ENCODE measurements around the gene SND1.

The SND1 gene

DNA sequence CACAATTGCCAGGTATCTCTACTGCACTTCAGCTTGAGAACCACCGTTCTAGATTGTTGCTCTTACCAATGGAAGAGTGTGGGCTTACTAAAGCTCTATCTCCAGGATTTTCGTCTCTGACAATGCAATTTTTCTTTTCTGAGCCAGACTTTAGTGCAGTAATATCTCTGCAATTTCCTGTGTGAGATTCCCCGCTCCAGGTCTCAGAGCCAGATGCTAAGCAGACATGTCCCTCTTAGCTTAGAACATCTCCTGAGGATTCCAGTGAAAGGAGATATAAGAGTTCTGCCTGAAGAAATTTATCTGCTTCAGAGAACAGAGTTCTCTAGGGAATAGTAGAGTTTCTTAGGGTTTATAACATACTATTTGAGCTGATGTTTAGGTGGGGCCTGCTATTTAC lies 82.0 kb downstream of the SND1 start:
- Histone ChIP-seq H3K18ac (ENCODE audit: low read depth in 1 of 2, low read length in 2 of 2) (no peak overlapping the region), H3K23ac (ENCODE audit: low read length in 2 of 2) (no peak overlapping the region)
- 63% methylated on average over 3 of the region's 3 CpGs for WGBS

DNA sequence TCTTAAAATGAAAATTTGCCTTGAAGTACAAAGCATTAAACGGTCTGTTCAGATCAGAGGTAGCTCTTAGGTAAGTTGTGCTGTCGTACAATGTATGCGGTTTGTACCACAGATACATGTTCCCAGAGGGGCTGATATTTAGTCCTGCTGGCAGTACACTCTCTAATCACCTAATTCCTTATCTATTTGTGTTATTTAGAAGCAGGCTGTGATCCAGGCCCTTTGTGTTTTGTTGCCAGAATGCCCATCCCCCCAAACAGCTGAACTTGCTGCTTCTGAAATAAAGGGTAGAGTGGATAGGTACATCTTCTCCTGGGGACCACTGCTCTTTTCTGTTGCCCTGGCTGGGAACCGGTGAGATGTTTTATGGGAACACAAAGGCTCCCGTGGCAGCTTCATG lies 84.5 kb downstream of the SND1 start:
- Histone ChIP-seq H3K4ac (ENCODE audit: low read depth in 1 of 2, low read length in 2 of 2) (no peak overlapping the region), H2BK12ac (ENCODE audit: low read length in 2 of 2) (no peak overlapping the region), H2AFZ (ENCODE audit: low read depth, low read length) (no peak overlapping the region), H3K4me1 (ENCODE audit: control insufficient read depth, insufficient read depth, low read depth, low read length) (no peaks in the 10 kb centered on the region), H2AK5ac (ENCODE audit: low read length, severe bottlenecking) (no peak overlapping the region), H3K4me3 (ENCODE audit: insufficient read depth in 1 of 2, low read depth in 1 of 2, low read length in 2 of 2) (no peak overlapping the region), H3K18ac (ENCODE audit: low read depth in 1 of 2, low read length in 2 of 2) (no peak overlapping the region), H3K36me3 (ENCODE audit: control insufficient read depth in 1 of 2, insufficient read depth in 2 of 2, low read depth in 1 of 2, low read length in 2 of 2) (peaks cover 6 to 66% of the 10 kb centered on the region in 2 experiments), H3K9ac (ENCODE audit: low read length) (no peak overlapping the region), H4K8ac (ENCODE audit: low read length) (no peak overlapping the region), H3K79me1 (replicated peaks; ENCODE audit: low read length, poor library complexity, severe bottlenecking) (peaks cover 43% of the 10 kb centered on the region), H2BK120ac (ENCODE audit: low read depth, low read length) (no peak overlapping the region), H2BK15ac (ENCODE audit: low read depth, poor library complexity, severe bottlenecking) (no peak overlapping the region), H2BK5ac (ENCODE audit: low read depth, low read length, poor library complexity, severe bottlenecking) (no peak overlapping the region), H3K27me3 (ENCODE audit: control insufficient read depth in 1 of 2, insufficient read depth in 1 of 2, low read length in 2 of 2) (no peaks in the 10 kb centered on the region), H4K91ac (ENCODE audit: low read length) (no peak overlapping the region), H3K27ac (ENCODE audit: low read length, poor library complexity, severe bottlenecking) (no peak overlapping the region), H3K14ac (ENCODE audit: low read length in 2 of 2) (no peak overlapping the region), H3K9me3 (ENCODE audit: control insufficient read depth, low read length) (no peaks in the 10 kb centered on the region), H3K4me2 (ENCODE audit: low read length, poor library complexity, severe bottlenecking) (no peak overlapping the region), H3K23ac (ENCODE audit: low read length in 2 of 2) (no peak overlapping the region)
- 100% methylated on average over 4 of the region's 5 CpGs for WGBS
- DNase-seq: no peak

More for the DNA sequence above, 82.0 kb downstream of the SND1 start:
- Histone ChIP-seq H2BK15ac (ENCODE audit: low read depth, poor library complexity, severe bottlenecking) (no peak overlapping the region), H3K79me1 (replicated peaks; ENCODE audit: low read length, poor library complexity, severe bottlenecking) (peaks cover 45% of the 10 kb centered on the region), H2BK120ac (ENCODE audit: low read depth, low read length) (no peak overlapping the region), H3K27ac (ENCODE audit: low read length, poor library complexity, severe bottlenecking) (no peak overlapping the region), H3K4ac (ENCODE audit: low read depth in 1 of 2, low read length in 2 of 2) (no peak overlapping the region), H3K27me3 (ENCODE audit: control insufficient read depth in 1 of 2, insufficient read depth in 1 of 2, low read length in 2 of 2) (no peaks in the 10 kb centered on the region), H2BK5ac (ENCODE audit: low read depth, low read length, poor library complexity, severe bottlenecking) (no peak overlapping the region), H3K4me1 (ENCODE audit: control insufficient read depth, insufficient read depth, low read depth, low read length) (no peaks in the 10 kb centered on the region), H3K4me3 (ENCODE audit: insufficient read depth in 1 of 2, low read depth in 1 of 2, low read length in 2 of 2) (no peak overlapping the region), H2BK12ac (ENCODE audit: low read length in 2 of 2) (no peak overlapping the region), H3K9ac (ENCODE audit: low read length) (no peak overlapping the region), H3K36me3 (ENCODE audit: control insufficient read depth in 1 of 2, insufficient read depth in 2 of 2, low read depth in 1 of 2, low read length in 2 of 2) (peaks cover 15 to 79% of the 10 kb centered on the region in 2 experiments), H2AK5ac (ENCODE audit: low read length, severe bottlenecking) (no peak overlapping the region), H3K9me3 (ENCODE audit: control insufficient read depth, low read length) (no peaks in the 10 kb centered on the region), H3K4me2 (ENCODE audit: low read length, poor library complexity, severe bottlenecking) (no peak overlapping the region), H3K14ac (ENCODE audit: low read length in 2 of 2) (no peak overlapping the region), H2AFZ (ENCODE audit: low read depth, low read length) (no peak overlapping the region), H4K91ac (ENCODE audit: low read length) (no peak overlapping the region), H4K8ac (ENCODE audit: low read length) (no peak overlapping the region)
- DNase-seq: no peak

DNA sequence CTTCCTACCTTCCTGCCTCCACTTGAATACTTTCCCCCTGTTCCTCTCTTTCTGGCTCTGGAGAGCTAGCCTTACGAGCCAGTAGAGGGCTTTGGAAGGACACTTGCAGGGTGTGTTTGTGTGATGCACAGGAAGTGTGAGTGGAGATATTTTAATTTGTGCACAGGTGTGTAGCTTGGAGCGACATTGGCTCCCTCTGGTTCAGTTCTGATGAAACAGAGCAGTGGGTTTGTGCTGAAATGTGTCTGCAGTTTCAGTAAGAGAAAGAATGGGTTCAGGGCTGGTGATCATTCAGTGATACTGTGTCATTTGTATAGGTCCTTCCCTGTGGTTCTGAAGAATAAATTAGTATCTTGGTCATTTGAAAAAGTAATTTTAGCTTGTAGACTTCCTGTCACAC lies 86.9 kb downstream of the SND1 start:
- no peak overlapping the region for H2BK120ac ChIP-seq (ENCODE audit: low read depth, low read length)
- no peak overlapping the region for H3K23ac ChIP-seq (ENCODE audit: low read length in 2 of 2)
- no peak overlapping the region for H3K4me3 ChIP-seq (ENCODE audit: insufficient read depth in 1 of 2, low read depth in 1 of 2, low read length in 2 of 2)
- no peak overlapping the region for H3K4ac ChIP-seq (ENCODE audit: low read depth in 1 of 2, low read length in 2 of 2)
- WGBS: 93% methylated on average over 2 of the region's 2 CpGs
- H3K9me3 ChIP-seq (ENCODE audit: control insufficient read depth, low read length): no peaks in the 10 kb centered on the region
- H2AK5ac ChIP-seq (ENCODE audit: low read length, severe bottlenecking): no peak overlapping the region
- peaks cover 6 to 54% of the 10 kb centered on the region in 2 experiments for H3K36me3 ChIP-seq (ENCODE audit: control insufficient read depth in 1 of 2, insufficient read depth in 2 of 2, low read depth in 1 of 2, low read length in 2 of 2)
- H4K8ac ChIP-seq (ENCODE audit: low read length): no peak overlapping the region
- no peak for DNase-seq
- H3K4me2 ChIP-seq (ENCODE audit: low read length, poor library complexity, severe bottlenecking): no peak overlapping the region
- no peak overlapping the region for H2BK15ac ChIP-seq (ENCODE audit: low read depth, poor library complexity, severe bottlenecking)
- H3K27ac ChIP-seq (ENCODE audit: low read length, poor library complexity, severe bottlenecking): no peak overlapping the region
- no peak overlapping the region for H2BK12ac ChIP-seq (ENCODE audit: low read length in 2 of 2)
- no peak overlapping the region for H2AFZ ChIP-seq (ENCODE audit: low read depth, low read length)
- no peaks in the 10 kb centered on the region for H3K4me1 ChIP-seq (ENCODE audit: control insufficient read depth, insufficient read depth, low read depth, low read length)
- H3K9ac ChIP-seq (ENCODE audit: low read length): no peak overlapping the region
- no peak overlapping the region for H4K91ac ChIP-seq (ENCODE audit: low read length)
- no peaks in the 10 kb centered on the region for H3K27me3 ChIP-seq (ENCODE audit: control insufficient read depth in 1 of 2, insufficient read depth in 1 of 2, low read length in 2 of 2)
- H2BK5ac ChIP-seq (ENCODE audit: low read depth, low read length, poor library complexity, severe bottlenecking): no peak overlapping the region
- no peak overlapping the region for H3K14ac ChIP-seq (ENCODE audit: low read length in 2 of 2)
- H3K18ac ChIP-seq (ENCODE audit: low read depth in 1 of 2, low read length in 2 of 2): no peak overlapping the region
- peaks cover 46% of the 10 kb centered on the region for H3K79me1 ChIP-seq (replicated peaks; ENCODE audit: low read length, poor library complexity, severe bottlenecking)

DNA sequence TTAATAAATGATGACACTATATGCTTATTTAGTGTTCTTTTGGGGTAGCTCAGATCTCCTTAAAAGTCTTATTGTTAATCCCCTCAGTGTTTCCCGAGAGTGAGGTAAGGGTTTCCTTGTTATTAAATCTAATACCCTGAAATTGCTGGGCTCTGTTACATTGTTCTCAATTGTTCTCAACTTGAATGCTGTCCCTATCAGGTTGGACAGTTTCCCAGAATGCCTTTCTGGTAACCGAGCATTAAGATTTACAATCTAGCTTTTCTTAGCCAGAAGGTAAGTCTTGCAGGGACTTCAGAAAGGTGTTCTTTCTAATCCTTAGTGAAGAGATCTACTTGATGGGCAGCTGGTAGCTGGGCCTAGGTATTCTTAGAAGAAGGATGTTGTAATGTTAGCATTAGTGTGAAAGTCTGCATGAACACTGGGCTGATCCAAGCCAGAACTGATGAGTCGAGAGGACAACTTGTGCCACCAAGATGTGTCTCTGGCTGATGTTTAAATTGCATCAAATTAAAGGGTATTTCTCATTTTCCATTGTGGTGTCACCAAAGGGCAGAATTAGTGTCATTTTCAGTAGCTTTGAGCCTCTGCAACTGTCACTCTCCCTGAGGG lies 89.9 kb downstream of the SND1 start:
- Histone ChIP-seq H3K4me1 (ENCODE audit: control insufficient read depth, insufficient read depth, low read depth, low read length) (no peaks in the 10 kb centered on the region), H2AFZ (ENCODE audit: low read depth, low read length) (no peak overlapping the region), H2BK5ac (ENCODE audit: low read depth, low read length, poor library complexity, severe bottlenecking) (no peak overlapping the region), H3K23ac (ENCODE audit: low read length in 2 of 2) (no peak overlapping the region), H3K4ac (ENCODE audit: low read depth in 1 of 2, low read length in 2 of 2) (no peak overlapping the region), H2BK12ac (ENCODE audit: low read length in 2 of 2) (no peak overlapping the region), H2BK120ac (ENCODE audit: low read depth, low read length) (no peak overlapping the region), H3K27me3 (ENCODE audit: control insufficient read depth in 1 of 2, insufficient read depth in 1 of 2, low read length in 2 of 2) (no peaks in the 10 kb centered on the region), H3K14ac (ENCODE audit: low read length in 2 of 2) (no peak overlapping the region), H3K27ac (ENCODE audit: low read length, poor library complexity, severe bottlenecking) (no peak overlapping the region), H3K36me3 (ENCODE audit: control insufficient read depth in 1 of 2, insufficient read depth in 2 of 2, low read depth in 1 of 2, low read length in 2 of 2) (peaks cover 0 to 46% of the 10 kb centered on the region in 2 experiments), H2BK15ac (ENCODE audit: low read depth, poor library complexity, severe bottlenecking) (no peak overlapping the region), H4K8ac (ENCODE audit: low read length) (no peak overlapping the region), H3K9ac (ENCODE audit: low read length) (no peak overlapping the region), H3K9me3 (ENCODE audit: control insufficient read depth, low read length) (no peaks in the 10 kb centered on the region), H3K79me1 (replicated peaks; ENCODE audit: low read length, poor library complexity, severe bottlenecking) (peaks cover 34% of the 10 kb centered on the region), H3K4me2 (ENCODE audit: low read length, poor library complexity, severe bottlenecking) (no peak overlapping the region), H4K91ac (ENCODE audit: low read length) (no peak overlapping the region), H2AK5ac (ENCODE audit: low read length, severe bottlenecking) (no peak overlapping the region), H3K18ac (ENCODE audit: low read depth in 1 of 2, low read length in 2 of 2) (no peak overlapping the region), H3K4me3 (ENCODE audit: insufficient read depth in 1 of 2, low read depth in 1 of 2, low read length in 2 of 2) (no peak overlapping the region)
- WGBS: 94% methylated on average over 3 of the region's 3 CpGs
- DNase-seq: no peak
